PC-3 (cell line): ENCODE results near the gene APBB2. TPM values are rescaled to one million over a fixed set of nuclear protein-coding genes. Genes with fewer than 3 reads are reported as not detected.

ENCODE experiments used
- ATAC-seq: fragments of 200-7000 bp; cut with Tn5 transposase; 2 replicates; pipeline ENCODE4 v1.9.1; 2020; ENCODE audit warnings: mild to moderate bottlenecking, moderate library complexity
- BruUV-seq: library from RNA; stranded (reverse); fragments of 400-500 nt; replicated peaks from 2 replicates; lab custom pipeline; 2021; lab: Mats Ljungman, UMichigan
- CTCF ChIA-PET: fragments of 300-600 bp; sonication (Branson Sonifier 250); formaldehyde crosslinking; loops from one replicate; lab custom pipeline; 2022; ENCODE audit warnings: antibody characterized with exemption; lab: Charles Lee
- POLR2A ChIA-PET: fragments of 300-600 bp; sonication (Branson Sonifier 250); formaldehyde crosslinking; loops from one replicate; lab custom pipeline; 2022; ENCODE audit warnings: antibody characterized with exemption; ENCODE audit not compliant: unreplicated experiment; lab: Charles Lee
- DNase-seq: peaks from one replicate; pipeline ENCODE4 v3.0.0-alpha.2; 2015
- H2AFZ ChIP-seq: fragments of 300-600 bp; sonication (generic); 2 replicates; pipeline ENCODE4 v1.6.0; 2016; ENCODE audit warnings: antibody characterized with exemption, low read length
- H3F3A ChIP-seq: fragments of 300-600 bp; sonication (generic); one replicate; pipeline ENCODE4 v1.6.0; 2017; ENCODE audit warnings: antibody characterized with exemption, low read length, control low read depth, mild to moderate bottlenecking; ENCODE audit not compliant: unreplicated experiment
- H3K27ac ChIP-seq: fragments of 300-600 bp; sonication (generic); 2 replicates; pipeline ENCODE4 v1.5.1; 2016; ENCODE audit warnings: mild to moderate bottlenecking, low read length
- H3K27me3 ChIP-seq: fragments of 300-600 bp; sonication (generic); 2 replicates; pipeline ENCODE4 v1.6.1; 2016; ENCODE audit warnings: low read length, mixed read lengths
- H3K36me3 ChIP-seq: fragments of 300-600 bp; sonication (generic); 2 replicates; pipeline ENCODE4 v1.6.1; 2016; ENCODE audit warnings: low read depth, mixed run types, low read length, mixed read lengths
- H3K4me1 ChIP-seq: fragments of 300-600 bp; sonication (generic); 2 replicates; pipeline ENCODE4 v1.5.1; 2016; ENCODE audit warnings: low read length; ENCODE audit not compliant: insufficient read depth
- H3K4me2 ChIP-seq: fragments of 300-600 bp; sonication (generic); 2 replicates; pipeline ENCODE4 v1.6.0; 2016; ENCODE audit warnings: low read length
- H3K4me3 ChIP-seq: fragments of 300-600 bp; sonication (generic); 2 replicates; pipeline ENCODE4 v1.5.1; 2016; ENCODE audit warnings: mild to moderate bottlenecking, low read length, mixed read lengths
- H3K79me2 ChIP-seq: fragments of 300-600 bp; sonication (generic); 2 replicates; pipeline ENCODE4 v1.6.1; 2017; ENCODE audit warnings: low read length, mixed read lengths
- H3K9ac ChIP-seq: fragments of 300-600 bp; sonication (generic); 2 replicates; pipeline ENCODE4 v1.6.0; 2016; ENCODE audit warnings: mild to moderate bottlenecking, low read length
- H3K9me2 ChIP-seq: fragments of 300-600 bp; sonication (generic); replicated peaks from 2 replicates; pipeline ENCODE4 v1.6.1; 2016; ENCODE audit warnings: mixed run types, low read length, mixed read lengths
- H3K9me3 ChIP-seq: fragments of 300-600 bp; sonication (generic); 2 replicates; pipeline ENCODE4 v1.6.1; 2016; ENCODE audit warnings: low read length, mixed read lengths
- H4K20me1 ChIP-seq: fragments of 300-600 bp; sonication (generic); 2 replicates; pipeline ENCODE4 v1.6.1; 2016; ENCODE audit warnings: low read length, mixed read lengths
- EZH2 ChIP-seq: fragments of 300-600 bp; sonication (generic); IDR thresholded peaks from one replicate; pipeline ENCODE4 v1.6.1; 2017; ENCODE audit warnings: antibody characterized with exemption, mild to moderate bottlenecking, low read length; ENCODE audit not compliant: unreplicated experiment
- EZH2phosphoT487 ChIP-seq: fragments of 300-600 bp; sonication (generic); IDR thresholded peaks from 2 replicates; pipeline ENCODE4 v1.6.1; 2018; ENCODE audit warnings: mild to moderate bottlenecking, antibody characterized with exemption, low read length, borderline replicate concordance
- intact Hi-C: fragments of 100-400 bp; cut with micrococcal nuclease; formaldehyde crosslinking; loops from 2 replicates; pipeline ENCODE4 v1.9.0; 2023
- total RNA-seq: library from RNA; depleted of rRNA; stranded (reverse); fragments of >200 nt; gene quantifications from 2 replicates; pipeline ENCODE4 v1.2.3, GENCODE V29; 2014
- TF ChIP-seq, protein P1 (sequence below): fragments of 300-600 bp; sonication (generic); conservative IDR thresholded peaks from 2 replicates; pipeline ENCODE4 v1.5.1; 2017; ENCODE audit warnings: antibody characterized with exemption, low read depth, mild to moderate bottlenecking, low read length

APBB2 gene
- total RNA-seq, 1 experiment from 2014 or later: 24.7 TPM

DNA sequence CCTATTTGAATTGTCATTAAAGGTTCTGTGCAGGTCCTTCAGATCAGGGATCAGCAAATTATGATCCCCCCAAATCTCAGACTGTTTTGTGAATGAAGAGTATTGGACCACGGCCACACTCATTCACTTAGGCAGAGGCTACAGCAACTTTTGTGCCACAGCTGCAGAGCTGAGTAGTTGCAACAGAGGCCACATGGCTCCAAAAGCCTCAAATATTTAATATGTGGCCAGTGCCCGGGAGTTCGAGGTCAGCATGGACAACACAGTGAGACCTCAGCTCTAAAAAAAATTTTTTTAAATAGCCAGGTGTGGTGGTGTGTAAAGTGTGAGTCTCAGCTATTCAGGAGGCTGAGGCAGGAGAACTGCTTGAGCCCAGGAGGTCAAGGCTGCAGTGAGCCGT is 363.8 kb downstream of the APBB2 start:
- H3K4me2 ChIP-seq: no peak overlapping the region
- H3K9ac ChIP-seq: no peak overlapping the region
- H3K27me3 ChIP-seq: no peaks in the 10 kb centered on the region
- H3K27ac ChIP-seq: no peak overlapping the region
- H3F3A ChIP-seq: no peaks in the 10 kb centered on the region
- no peak overlapping the region for H3K4me3 ChIP-seq
- no peak for DNase-seq
- ChIA-PET CTCF (no interaction called here), POLR2A (no interaction called here)
- no peaks in the 10 kb centered on the region for H4K20me1 ChIP-seq
- intact Hi-C loops: no loop called here
- BruUV-seq: no TSS peak
- TF ChIP-seq, protein P1, sequence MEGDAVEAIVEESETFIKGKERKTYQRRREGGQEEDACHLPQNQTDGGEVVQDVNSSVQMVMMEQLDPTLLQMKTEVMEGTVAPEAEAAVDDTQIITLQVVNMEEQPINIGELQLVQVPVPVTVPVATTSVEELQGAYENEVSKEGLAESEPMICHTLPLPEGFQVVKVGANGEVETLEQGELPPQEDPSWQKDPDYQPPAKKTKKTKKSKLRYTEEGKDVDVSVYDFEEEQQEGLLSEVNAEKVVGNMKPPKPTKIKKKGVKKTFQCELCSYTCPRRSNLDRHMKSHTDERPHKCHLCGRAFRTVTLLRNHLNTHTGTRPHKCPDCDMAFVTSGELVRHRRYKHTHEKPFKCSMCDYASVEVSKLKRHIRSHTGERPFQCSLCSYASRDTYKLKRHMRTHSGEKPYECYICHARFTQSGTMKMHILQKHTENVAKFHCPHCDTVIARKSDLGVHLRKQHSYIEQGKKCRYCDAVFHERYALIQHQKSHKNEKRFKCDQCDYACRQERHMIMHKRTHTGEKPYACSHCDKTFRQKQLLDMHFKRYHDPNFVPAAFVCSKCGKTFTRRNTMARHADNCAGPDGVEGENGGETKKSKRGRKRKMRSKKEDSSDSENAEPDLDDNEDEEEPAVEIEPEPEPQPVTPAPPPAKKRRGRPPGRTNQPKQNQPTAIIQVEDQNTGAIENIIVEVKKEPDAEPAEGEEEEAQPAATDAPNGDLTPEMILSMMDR: no peak
- TF ChIP-seq EZH2 (no peak), EZH2phosphoT487 (no peak)
- no peaks in the 10 kb centered on the region for H3K9me2 ChIP-seq
- ATAC-seq: no peak
- H3K9me3 ChIP-seq: no peaks in the 10 kb centered on the region
- no peaks in the 10 kb centered on the region for H3K79me2 ChIP-seq
- H2AFZ ChIP-seq: no peak overlapping the region
- no peaks in the 10 kb centered on the region for H3K4me1 ChIP-seq
- no peaks in the 10 kb centered on the region for H3K36me3 ChIP-seq

DNA sequence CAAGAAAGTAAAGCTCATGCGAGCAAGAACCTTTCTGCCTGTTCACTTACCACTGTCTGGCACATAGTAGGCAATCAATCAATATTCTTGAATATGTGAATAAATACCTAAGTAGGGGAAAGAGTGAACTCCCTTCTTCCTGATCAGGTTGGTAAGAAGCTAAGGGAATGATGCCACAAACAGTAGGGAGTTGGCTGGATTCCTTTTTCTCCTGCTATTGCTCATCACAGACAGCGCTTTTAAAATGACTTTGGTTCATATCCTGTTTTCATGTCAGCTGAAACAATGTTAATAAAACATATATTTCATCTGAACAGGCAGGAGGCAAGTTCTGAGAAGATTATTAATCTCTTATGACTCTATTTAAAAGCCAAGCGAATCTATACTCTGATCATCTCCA is 365.4 kb downstream of the APBB2 start:
- Histone ChIP-seq H3K4me1 (no peaks in the 10 kb centered on the region), H3K4me3 (no peak overlapping the region), H3F3A (no peaks in the 10 kb centered on the region), H2AFZ (no peak overlapping the region), H3K9me2 (no peaks in the 10 kb centered on the region), H3K79me2 (no peaks in the 10 kb centered on the region), H3K27me3 (no peaks in the 10 kb centered on the region), H3K9ac (no peak overlapping the region), H3K9me3 (no peaks in the 10 kb centered on the region), H3K4me2 (no peak overlapping the region), H3K27ac (no peak overlapping the region), H4K20me1 (no peaks in the 10 kb centered on the region), H3K36me3 (no peaks in the 10 kb centered on the region)
- ATAC-seq (no peak), DNase-seq (no peak)
- intact Hi-C loops: no loop called here
- CTCF ChIA-PET: no interaction called here
- TF ChIP-seq EZH2 (no peak), EZH2phosphoT487 (no peak)
- POLR2A ChIA-PET: no interaction called here
- no TSS peak for BruUV-seq

DNA sequence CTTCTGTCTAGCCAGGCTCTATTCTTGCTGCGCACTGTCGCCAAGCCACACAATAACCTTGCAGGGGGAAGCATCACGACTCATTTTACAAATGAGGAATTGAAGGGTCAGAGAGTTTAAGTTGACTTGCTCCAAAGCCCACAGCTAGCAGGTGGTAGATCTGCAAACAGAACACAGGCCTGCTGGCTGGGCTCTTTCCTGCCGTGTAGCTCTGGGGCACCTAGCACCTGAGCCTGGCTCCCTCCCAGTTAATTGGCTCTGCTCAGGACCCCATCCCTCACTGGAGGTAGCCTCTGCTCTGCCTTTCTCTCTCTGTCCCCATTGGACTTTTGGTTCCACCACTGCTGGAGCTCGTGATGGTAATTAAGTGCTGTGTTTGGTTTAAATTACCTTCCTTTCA is 366.1 kb downstream of the APBB2 start:
- H2AFZ ChIP-seq: no peak overlapping the region
- POLR2A ChIA-PET: no interaction called here
- H3K4me1 ChIP-seq: no peaks in the 10 kb centered on the region
- DNase-seq (no peak), ATAC-seq (no peak)
- H3K36me3 ChIP-seq: no peaks in the 10 kb centered on the region
- intact Hi-C loops: no loop called here
- no peak overlapping the region for H3K4me3 ChIP-seq
- no peak overlapping the region for H3K9ac ChIP-seq
- no peaks in the 10 kb centered on the region for H3K9me3 ChIP-seq
- no peaks in the 10 kb centered on the region for H3K79me2 ChIP-seq
- no peaks in the 10 kb centered on the region for H3F3A ChIP-seq
- CTCF ChIA-PET: no interaction called here
- no peak for TF ChIP-seq EZH2
- TF ChIP-seq EZH2phosphoT487: no peak
- TF ChIP-seq, protein P1: no peak
- BruUV-seq: no TSS peak
- H3K4me2 ChIP-seq: no peak overlapping the region
- H3K27ac ChIP-seq: no peak overlapping the region
- no peaks in the 10 kb centered on the region for H3K9me2 ChIP-seq
- H3K27me3 ChIP-seq: no peaks in the 10 kb centered on the region
- H4K20me1 ChIP-seq: no peaks in the 10 kb centered on the region
